Spleen (tissue), 7 donors: ENCODE results near the gene URGCP.

Source experiments
- CTCF ChIP-seq, 11 experiments: fragments of 200-600 bp in 7 of 11; fragments of 450-650 bp in 4 of 11; sonication (generic) in 4 of 11; IDR thresholded peaks in 8 of 11; conservative IDR thresholded peaks in 3 of 11; 1 replicate in 7 of 11; 2 replicates in 4 of 11; pipeline versions ENCODE4 v1.4.0 to v1.8.0; 2016 to 2021; ENCODE audit warnings: antibody characterized with exemption in 11 of 11, inconsistent platforms in 4 of 11, mild to moderate bottlenecking in 1 of 11
- POLR2A ChIP-seq, 3 donors: fragments of 450-650 bp; IDR thresholded peaks; one replicate each; pipeline ENCODE4 v1.5.1; 2017; ENCODE audit warnings: antibody characterized with exemption in 3 of 3, mild to moderate bottlenecking in 1 of 3
- POLR2AphosphoS5 ChIP-seq, 3 donors: sonication (generic); formaldehyde crosslinking; IDR thresholded peaks; one replicate each; pipeline ENCODE4 v1.5.1; 2017; ENCODE audit warnings: antibody characterized with exemption in 3 of 3
- donor health status: DM: no; HTN: no; CAD: no; lungs with moderate emphysema.
- donor health status: DM: no; HTN: no; CAD: no.
- donor health status: DM: no; HTN: no; CAD: no.

GRCh38 chr7:43888993-43889945, 17.1 kb downstream of the URGCP start:
- TF ChIP-seq POLR2A (IDR thresholded peaks at IDR 0.05) (no peak), CTCF (IDR thresholded peaks at IDR 0.05 in 8 of 11, conservative IDR thresholded peaks at IDR 0.05 in 3 of 11) (no peak), POLR2AphosphoS5 (IDR thresholded peaks at IDR 0.05) (no peak)
